Measurements from ENCODE around the gene APOL5. TPM values are rescaled to one million over a fixed set of nuclear protein-coding genes. Genes with fewer than 3 reads are reported as not detected.

Gene APOL5
- total and polyA plus RNA-seq, 9 of the 15 experiments (the other 6 are each of a cell fraction or from before 2014, with no cell fraction given), result not detected

- FAIRE-seq (no peak), DNase-seq (ENCODE audit: extremely low read depth in 1 of 4, low spot score in 3 of 4) (no peak), ATAC-seq (no peak)
- BruUV-seq (replicated peaks), result no TSS peak
- Histone ChIP-seq H3K27me3 (ENCODE audit: control insufficient read depth in 2 of 2, insufficient read depth in 2 of 2, low read length in 2 of 2) (peaks cover 7 to 12% of the 10 kb centered on the region in 2 experiments; a peak in 4 of 5 replicates), H3K36me3 (ENCODE audit: control insufficient read depth, insufficient read depth, low read length) (no peaks in the 10 kb centered on the region), H3K4me1 (replicated peaks in 1 of 2; ENCODE audit: control insufficient read depth in 2 of 2, insufficient read depth in 2 of 2, low read length in 2 of 2) (peaks cover 0 to 7% of the 10 kb centered on the region in 2 experiments; a peak in 2 of 5 replicates), H3K4me3 (no peak overlapping the region), H3K27ac (ENCODE audit: extremely low read depth, low read depth, low read length) (no peak overlapping the region), H3K9ac (ENCODE audit: insufficient read depth in 1 of 2, low read depth in 2 of 2, low read length in 2 of 2) (no peak overlapping the region), H4K20me1 (replicated peaks; ENCODE audit: control insufficient read depth, insufficient read depth, low read length) (no peaks in the 10 kb centered on the region), H3K9me1 (ENCODE audit: control insufficient read depth, insufficient read depth, low read length) (peaks cover 3% of the 10 kb centered on the region), H3K9me3 (replicated peaks; ENCODE audit: control insufficient read depth, insufficient read depth, low read depth, low read length) (no peaks in the 10 kb centered on the region), H2AFZ (ENCODE audit: low read depth, low read length) (no peak overlapping the region), H3K79me2 (ENCODE audit: control insufficient read depth, insufficient read depth, low read length) (no peaks in the 10 kb centered on the region), H3K4me2 (ENCODE audit: insufficient read depth, low read length) (no peak overlapping the region)
- intact Hi-C loops (cut with micrococcal nuclease), result no loop called here
- WGBS (ENCODE audit: insufficient coverage, low coverage, missing lambda C conversion rate), result 74% methylated on average over 5 of the region's 5 CpGs
- in situ Hi-C loops (cut with MboI), result no loop called here
- ChIA-PET POLR2A (no interaction called here), CTCF (ENCODE audit: low intra/inter-chr PET ratio) (no interaction called here)
- TF ChIP-seq TAF1 (IDR thresholded peaks at IDR 0.05; ENCODE audit: control insufficient read depth, extremely low read depth, insufficient read depth, low read length, severe bottlenecking) (no peak), CREBBP (IDR thresholded peaks at IDR 0.05; ENCODE audit: low read depth, low read length) (no peak), EP400 (IDR thresholded peaks at IDR 0.05) (no peak), RERE (CRISPR knock-in tag; IDR thresholded peaks at IDR 0.05; ENCODE audit: borderline replicate concordance) (no peak), E2F4 (CRISPR knock-in tag; IDR thresholded peaks at IDR 0.05; ENCODE audit: low read depth) (no peak), TEAD1 (CRISPR knock-in tag; IDR thresholded peaks at IDR 0.05) (no peak), ETV1 (tag; conservative IDR thresholded peaks at IDR 0.05; ENCODE audit: low read depth) (no peak), CBFA2T2 (conservative IDR thresholded peaks at IDR 0.05) (no peak), GTF2F1 (IDR thresholded peaks at IDR 0.05; ENCODE audit: low read depth, low read length) (no peak), MYNN (IDR thresholded peaks at IDR 0.05) (no peak), MYNN (CRISPR knock-in tag; IDR thresholded peaks at IDR 0.05) (no peak), PPARD (CRISPR knock-in tag; IDR thresholded peaks at IDR 0.05) (no peak), E2F8 (IDR thresholded peaks at IDR 0.05; ENCODE audit: low read depth, partially characterized antibody) (no peak), RBM34 (IDR thresholded peaks at IDR 0.05; ENCODE audit: borderline replicate concordance, insufficient read depth, low read length) (no peak)
Measured at GRCh38 chr22:35736166-35736565, 18.5 kb downstream of the APOL5 start.
